Osteoblast (primary cell): ENCODE results near the gene HOXA9. TPM values are rescaled to one million over a fixed set of nuclear protein-coding genes. Genes with fewer than 3 reads are reported as not detected.
A peak's percentile ranks its signal among the peaks of the same experiment; 100 is the strongest.

Experiments used
- DNase-seq: peaks from one replicate; pipeline ENCODE4 v3.0.0; 2011; ENCODE audit warnings: low spot score, mixed read lengths; ENCODE audit not compliant: insufficient read length; ENCODE audit errors: missing footprints
- H2AFZ ChIP-seq: 2 replicates; pipeline ENCODE4 v1.6.0; 2011; ENCODE audit warnings: mild to moderate bottlenecking, low read length
- H3K27ac ChIP-seq: 2 replicates; pipeline ENCODE4 v1.5.1; 2011; ENCODE audit warnings: mild to moderate bottlenecking, low read depth, low read length, moderate library complexity
- H3K27me3 ChIP-seq: 2 replicates; pipeline ENCODE4 v1.6.0; 2012; ENCODE audit warnings: mild to moderate bottlenecking, control low read depth, inconsistent platforms, low read length, moderate library complexity; ENCODE audit not compliant: insufficient read depth
- H3K36me3 ChIP-seq: 2 replicates; pipeline ENCODE4 v1.5.1; 2011; ENCODE audit warnings: mild to moderate bottlenecking, low read length, control low read depth, moderate library complexity; ENCODE audit not compliant: insufficient read depth
- H3K4me1 ChIP-seq: 2 replicates; pipeline ENCODE4 v1.5.1; 2011; ENCODE audit warnings: mild to moderate bottlenecking, low read length, control low read depth, moderate library complexity; ENCODE audit not compliant: insufficient read depth
- H3K4me2 ChIP-seq: 2 replicates; pipeline ENCODE4 v1.6.0; 2011; ENCODE audit warnings: mild to moderate bottlenecking, low read length; ENCODE audit not compliant: insufficient read depth
- H3K4me3 ChIP-seq: fragments of 200-600 bp; sonication (generic); 3 replicates; pipeline ENCODE4 v1.5.1; 2012; ENCODE audit warnings: mild to moderate bottlenecking, low read length, inconsistent platforms; ENCODE audit not compliant: insufficient read depth
- H3K79me2 ChIP-seq: 2 replicates; pipeline ENCODE4 v1.6.0; 2012; ENCODE audit warnings: mild to moderate bottlenecking, low read length, control low read depth, inconsistent platforms; ENCODE audit not compliant: insufficient read depth
- H3K9me3 ChIP-seq: 2 replicates; pipeline ENCODE4 v1.5.1; 2011; ENCODE audit warnings: low read depth, low read length, control low read depth
- H4K20me1 ChIP-seq: 2 replicates; pipeline ENCODE4 v1.6.0; 2012; ENCODE audit warnings: mild to moderate bottlenecking, low read length, control low read depth; ENCODE audit not compliant: insufficient read depth
- total RNA-seq: library from RNA; depleted of rRNA; stranded (reverse); fragments of >200 nt; gene quantifications from 2 replicates; pipeline ENCODE4 v1.2.3, GENCODE V29; 2012
- TF ChIP-seq, protein P1 (sequence below): IDR thresholded peaks from 2 replicates; pipeline ENCODE4 v1.5.1; 2011; ENCODE audit warnings: mild to moderate bottlenecking, low read depth, low read length, moderate library complexity; ENCODE audit errors: extremely low read depth

The HOXA9 gene
- total RNA-seq, 1 donor, result 19.5 TPM

DNA sequence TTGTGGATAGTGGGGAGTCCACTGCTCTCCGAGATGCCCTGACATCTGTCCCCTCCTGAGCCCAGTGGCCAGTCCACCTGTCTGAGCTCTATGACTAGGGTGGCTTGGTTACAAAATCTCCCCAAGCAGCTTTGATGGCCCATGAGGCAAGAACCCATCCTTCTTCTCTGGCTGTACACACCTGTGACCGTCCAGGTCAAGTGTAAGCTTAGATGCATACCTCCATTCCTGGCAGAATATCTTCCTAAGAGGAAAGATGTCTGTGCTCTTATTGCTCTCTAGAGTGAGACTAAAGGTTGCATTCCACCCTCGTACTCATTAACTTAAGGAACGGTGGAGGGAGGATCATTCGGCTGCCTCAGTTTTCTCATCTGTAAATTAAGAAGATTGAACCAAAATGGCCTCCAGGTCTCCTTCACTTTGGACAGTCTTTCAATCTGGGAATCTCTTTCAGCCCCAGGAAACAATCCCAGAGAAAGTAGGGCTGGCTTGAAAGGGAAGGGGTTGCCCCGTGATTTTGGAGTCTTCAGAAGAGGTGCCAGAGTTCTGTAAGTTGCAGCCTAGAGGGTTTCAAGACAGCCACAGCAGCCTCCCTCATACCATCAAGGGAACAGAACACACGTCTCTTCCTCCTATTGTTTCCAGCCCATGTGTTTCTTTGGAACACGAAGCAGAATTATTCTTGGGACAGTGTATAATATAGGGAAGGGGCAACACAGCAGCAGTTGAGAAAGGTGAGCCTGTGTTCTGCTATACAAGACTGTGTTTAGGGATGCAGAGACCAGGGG, 40.2 kb downstream of the HOXA9 start:
- Histone ChIP-seq H3K27ac (no peak overlapping the region), H4K20me1 (peaks cover 4% of the 10 kb centered on the region), H2AFZ (no peak overlapping the region)

DNA sequence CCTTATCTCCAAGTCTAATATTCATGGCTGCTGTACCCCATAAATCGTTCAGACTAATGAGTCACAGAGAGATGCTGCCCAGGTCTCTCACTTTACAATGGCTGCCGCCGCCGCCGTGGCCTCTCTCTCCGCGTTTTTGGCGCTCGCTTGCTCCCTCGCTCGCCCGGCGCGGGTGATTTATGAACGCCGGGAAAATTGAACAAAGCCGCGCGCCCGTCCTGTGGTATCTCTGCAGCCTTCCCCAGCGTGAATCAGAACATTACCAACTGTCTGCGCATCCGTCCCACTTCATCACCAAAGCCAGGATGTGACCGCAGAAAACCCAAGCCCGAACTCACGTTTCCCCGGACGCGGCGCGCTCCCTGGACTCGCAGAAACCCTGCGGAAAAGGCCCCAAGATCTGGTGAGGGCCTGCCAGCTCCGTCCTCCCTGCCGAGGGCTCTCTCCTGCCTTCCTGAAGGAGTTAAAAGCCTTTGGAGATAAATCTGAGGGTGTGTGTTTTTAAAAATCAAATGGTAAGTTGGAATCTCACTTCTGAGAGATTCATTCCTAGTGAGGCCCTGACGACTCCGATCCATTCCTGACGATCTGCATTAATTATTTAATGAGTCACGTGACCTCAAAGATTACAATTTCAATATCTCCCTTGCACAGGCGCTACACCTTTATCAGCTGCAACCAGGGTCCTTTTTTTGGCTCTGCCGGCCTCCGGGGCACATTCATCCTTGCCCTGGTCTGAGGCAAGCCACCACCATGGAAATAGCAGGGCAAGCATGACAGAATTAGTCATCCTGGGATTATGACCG, 41.0 kb downstream of the HOXA9 start:
- no peak overlapping the region for H3K4me3 ChIP-seq
- peaks cover 5% of the 10 kb centered on the region for H3K79me2 ChIP-seq
- no peak overlapping the region for H3K4me2 ChIP-seq
- H3K27ac ChIP-seq, result no peak overlapping the region
- peaks cover 6% of the 10 kb centered on the region for H4K20me1 ChIP-seq
- H2AFZ ChIP-seq, result no peak overlapping the region
- TF ChIP-seq, protein P1, sequence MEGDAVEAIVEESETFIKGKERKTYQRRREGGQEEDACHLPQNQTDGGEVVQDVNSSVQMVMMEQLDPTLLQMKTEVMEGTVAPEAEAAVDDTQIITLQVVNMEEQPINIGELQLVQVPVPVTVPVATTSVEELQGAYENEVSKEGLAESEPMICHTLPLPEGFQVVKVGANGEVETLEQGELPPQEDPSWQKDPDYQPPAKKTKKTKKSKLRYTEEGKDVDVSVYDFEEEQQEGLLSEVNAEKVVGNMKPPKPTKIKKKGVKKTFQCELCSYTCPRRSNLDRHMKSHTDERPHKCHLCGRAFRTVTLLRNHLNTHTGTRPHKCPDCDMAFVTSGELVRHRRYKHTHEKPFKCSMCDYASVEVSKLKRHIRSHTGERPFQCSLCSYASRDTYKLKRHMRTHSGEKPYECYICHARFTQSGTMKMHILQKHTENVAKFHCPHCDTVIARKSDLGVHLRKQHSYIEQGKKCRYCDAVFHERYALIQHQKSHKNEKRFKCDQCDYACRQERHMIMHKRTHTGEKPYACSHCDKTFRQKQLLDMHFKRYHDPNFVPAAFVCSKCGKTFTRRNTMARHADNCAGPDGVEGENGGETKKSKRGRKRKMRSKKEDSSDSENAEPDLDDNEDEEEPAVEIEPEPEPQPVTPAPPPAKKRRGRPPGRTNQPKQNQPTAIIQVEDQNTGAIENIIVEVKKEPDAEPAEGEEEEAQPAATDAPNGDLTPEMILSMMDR, result no peak
- H3K27me3 ChIP-seq, result no peaks in the 10 kb centered on the region
- no peaks in the 10 kb centered on the region for H3K9me3 ChIP-seq
- DNase-seq, result peak; percentile 57
- peaks cover 11% of the 10 kb centered on the region for H3K36me3 ChIP-seq
- no peaks in the 10 kb centered on the region for H3K4me1 ChIP-seq

More for the DNA sequence above, 40.2 kb downstream of the HOXA9 start:
- no peaks in the 10 kb centered on the region for H3K9me3 ChIP-seq
- H3K4me2 ChIP-seq, result no peak overlapping the region
- no peak for DNase-seq
- peaks cover 4% of the 10 kb centered on the region for H3K4me1 ChIP-seq
- TF ChIP-seq, protein P1, result no peak
- peaks cover 12% of the 10 kb centered on the region for H3K79me2 ChIP-seq
- peaks cover 9% of the 10 kb centered on the region for H3K36me3 ChIP-seq
- no peak overlapping the region for H3K4me3 ChIP-seq
- no peaks in the 10 kb centered on the region for H3K27me3 ChIP-seq

DNA sequence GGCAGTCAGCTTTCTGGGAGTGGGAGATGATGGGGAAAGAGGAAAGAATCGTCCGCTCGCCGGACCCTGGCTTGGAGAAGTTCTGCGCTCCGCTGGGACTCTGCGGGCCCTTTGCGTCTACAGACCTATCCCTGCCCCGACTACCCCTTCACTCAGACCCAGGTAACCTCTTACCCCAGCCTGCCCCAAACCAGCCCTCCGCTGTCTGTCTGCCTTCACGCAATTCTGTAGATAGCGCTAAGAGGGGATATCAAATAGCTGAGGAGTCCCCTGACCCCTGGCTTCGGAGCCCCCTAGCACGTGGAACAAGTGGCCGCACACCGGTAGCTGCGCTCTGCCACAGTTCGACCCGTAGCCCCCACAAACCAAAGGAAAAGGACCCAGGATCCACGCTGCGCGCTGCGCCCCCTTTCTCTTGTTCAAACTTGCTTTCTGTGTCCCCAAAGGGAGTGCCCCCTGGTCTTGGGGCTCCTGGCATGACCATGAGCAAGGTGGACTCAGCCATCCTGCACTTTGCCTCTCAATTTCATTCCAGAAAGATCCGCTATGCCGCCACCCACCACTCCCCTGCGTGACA, 41.8 kb downstream of the HOXA9 start:
- peak; percentile 75 for DNase-seq
- Histone ChIP-seq H2AFZ (no peak overlapping the region), H3K4me2 (no peak overlapping the region), H3K9me3 (no peaks in the 10 kb centered on the region), H3K36me3 (peaks cover 13% of the 10 kb centered on the region), H3K27me3 (no peaks in the 10 kb centered on the region), H3K79me2 (no peaks in the 10 kb centered on the region), H4K20me1 (peaks cover 6% of the 10 kb centered on the region), H3K4me1 (no peaks in the 10 kb centered on the region), H3K27ac (no peak overlapping the region), H3K4me3 (no peak overlapping the region)
- TF ChIP-seq, protein P1, result no peak
